Measurements from ENCODE around the gene FOSL1. TPM values are rescaled to one million over a fixed set of nuclear protein-coding genes. Genes with fewer than 3 reads are reported as not detected.

Gene FOSL1
- total and polyA plus RNA-seq, 4 donors: 0.17 to 0.20 TPM; not detected in 2

GRCh38 chr11:65888163-65888814, 11.9 kb downstream of the FOSL1 start, which contains the start of gene FIBP:
TSS of gene FIBP (minus strand) at chr11:65888471. CDS start at chr11:65888418, 53 bp downstream.
- Histone ChIP-seq H3K9ac (ENCODE audit: low read depth in 1 of 2, low read length in 2 of 2) (peak within 1 kb of the TSS; percentile 72 to 76), H3K27ac (ENCODE audit: low read depth in 1 of 2, low read length in 2 of 2) (peak within 1 kb of the TSS; percentile 83 to 89), H3K4me1 (ENCODE audit: control insufficient read depth in 4 of 4, insufficient read depth in 4 of 4, low read length in 3 of 4) (peaks cover 10 to 51% (median 30%) of the 10 kb centered on the region in 4 donors), H3K36me3 (ENCODE audit: control insufficient read depth in 4 of 4, insufficient read depth in 3 of 4, low read depth in 1 of 4, low read length in 3 of 4) (peaks cover 0 to 8% (median 2%) of the 10 kb centered on the region in 4 donors), H3K9me3 (ENCODE audit: control insufficient read depth in 4 of 4, low read length in 3 of 4) (no peaks in the 10 kb centered on the region), H3K4me3 (ENCODE audit: low read depth in 1 of 3, low read length in 3 of 3) (peak within 1 kb of the TSS; percentile 62 to 94 (median 93)), H3K27me3 (ENCODE audit: control insufficient read depth in 4 of 4, insufficient read depth in 4 of 4, low read length in 3 of 4) (no peaks in the 10 kb centered on the region)
- peak; percentile 97 for DNase-seq (ENCODE audit: low spot score)
- TF ChIP-seq RAD21 (IDR thresholded peaks at IDR 0.05): peak; percentile 61 to 72
- TF ChIP-seq RXRA (IDR thresholded peaks at IDR 0.05): peak in 1 of 2 donors; percentile 32
- TF ChIP-seq YY1 (IDR thresholded peaks at IDR 0.05): peak; percentile 70
- TF ChIP-seq SP1 (IDR thresholded peaks at IDR 0.05): peak; percentile 57
- no peak for TF ChIP-seq JUND (IDR thresholded peaks at IDR 0.05)
- TF ChIP-seq, protein P1, sequence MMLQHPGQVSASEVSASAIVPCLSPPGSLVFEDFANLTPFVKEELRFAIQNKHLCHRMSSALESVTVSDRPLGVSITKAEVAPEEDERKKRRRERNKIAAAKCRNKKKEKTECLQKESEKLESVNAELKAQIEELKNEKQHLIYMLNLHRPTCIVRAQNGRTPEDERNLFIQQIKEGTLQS (IDR thresholded peaks at IDR 0.05): no peak
- TF ChIP-seq TAF1 (conservative IDR thresholded peaks at IDR 0.05): no peak
- peak; percentile 90 to 98 for TF ChIP-seq GABPA (IDR thresholded peaks at IDR 0.05 in 1 of 2, conservative IDR thresholded peaks at IDR 0.05 in 1 of 2)
- TF ChIP-seq FOXA1 (IDR thresholded peaks at IDR 0.05): no peak
- TF ChIP-seq MAX (IDR thresholded peaks at IDR 0.05): no peak
- TF ChIP-seq HNF4G (IDR thresholded peaks at IDR 0.05): no peak
- no peak for TF ChIP-seq NR2F2 (IDR thresholded peaks at IDR 0.05)
- TF ChIP-seq FOXA2 (IDR thresholded peaks at IDR 0.05): no peak
- TF ChIP-seq, protein P2, sequence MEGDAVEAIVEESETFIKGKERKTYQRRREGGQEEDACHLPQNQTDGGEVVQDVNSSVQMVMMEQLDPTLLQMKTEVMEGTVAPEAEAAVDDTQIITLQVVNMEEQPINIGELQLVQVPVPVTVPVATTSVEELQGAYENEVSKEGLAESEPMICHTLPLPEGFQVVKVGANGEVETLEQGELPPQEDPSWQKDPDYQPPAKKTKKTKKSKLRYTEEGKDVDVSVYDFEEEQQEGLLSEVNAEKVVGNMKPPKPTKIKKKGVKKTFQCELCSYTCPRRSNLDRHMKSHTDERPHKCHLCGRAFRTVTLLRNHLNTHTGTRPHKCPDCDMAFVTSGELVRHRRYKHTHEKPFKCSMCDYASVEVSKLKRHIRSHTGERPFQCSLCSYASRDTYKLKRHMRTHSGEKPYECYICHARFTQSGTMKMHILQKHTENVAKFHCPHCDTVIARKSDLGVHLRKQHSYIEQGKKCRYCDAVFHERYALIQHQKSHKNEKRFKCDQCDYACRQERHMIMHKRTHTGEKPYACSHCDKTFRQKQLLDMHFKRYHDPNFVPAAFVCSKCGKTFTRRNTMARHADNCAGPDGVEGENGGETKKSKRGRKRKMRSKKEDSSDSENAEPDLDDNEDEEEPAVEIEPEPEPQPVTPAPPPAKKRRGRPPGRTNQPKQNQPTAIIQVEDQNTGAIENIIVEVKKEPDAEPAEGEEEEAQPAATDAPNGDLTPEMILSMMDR (IDR thresholded peaks at IDR 0.05; ENCODE audit: low read depth, low read length, missing input control): peak; percentile 76
- TF ChIP-seq, protein P3, sequence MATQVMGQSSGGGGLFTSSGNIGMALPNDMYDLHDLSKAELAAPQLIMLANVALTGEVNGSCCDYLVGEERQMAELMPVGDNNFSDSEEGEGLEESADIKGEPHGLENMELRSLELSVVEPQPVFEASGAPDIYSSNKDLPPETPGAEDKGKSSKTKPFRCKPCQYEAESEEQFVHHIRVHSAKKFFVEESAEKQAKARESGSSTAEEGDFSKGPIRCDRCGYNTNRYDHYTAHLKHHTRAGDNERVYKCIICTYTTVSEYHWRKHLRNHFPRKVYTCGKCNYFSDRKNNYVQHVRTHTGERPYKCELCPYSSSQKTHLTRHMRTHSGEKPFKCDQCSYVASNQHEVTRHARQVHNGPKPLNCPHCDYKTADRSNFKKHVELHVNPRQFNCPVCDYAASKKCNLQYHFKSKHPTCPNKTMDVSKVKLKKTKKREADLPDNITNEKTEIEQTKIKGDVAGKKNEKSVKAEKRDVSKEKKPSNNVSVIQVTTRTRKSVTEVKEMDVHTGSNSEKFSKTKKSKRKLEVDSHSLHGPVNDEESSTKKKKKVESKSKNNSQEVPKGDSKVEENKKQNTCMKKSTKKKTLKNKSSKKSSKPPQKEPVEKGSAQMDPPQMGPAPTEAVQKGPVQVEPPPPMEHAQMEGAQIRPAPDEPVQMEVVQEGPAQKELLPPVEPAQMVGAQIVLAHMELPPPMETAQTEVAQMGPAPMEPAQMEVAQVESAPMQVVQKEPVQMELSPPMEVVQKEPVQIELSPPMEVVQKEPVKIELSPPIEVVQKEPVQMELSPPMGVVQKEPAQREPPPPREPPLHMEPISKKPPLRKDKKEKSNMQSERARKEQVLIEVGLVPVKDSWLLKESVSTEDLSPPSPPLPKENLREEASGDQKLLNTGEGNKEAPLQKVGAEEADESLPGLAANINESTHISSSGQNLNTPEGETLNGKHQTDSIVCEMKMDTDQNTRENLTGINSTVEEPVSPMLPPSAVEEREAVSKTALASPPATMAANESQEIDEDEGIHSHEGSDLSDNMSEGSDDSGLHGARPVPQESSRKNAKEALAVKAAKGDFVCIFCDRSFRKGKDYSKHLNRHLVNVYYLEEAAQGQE (IDR thresholded peaks at IDR 0.05): peak; percentile 47
- peak in 1 of 2 donors; percentile 74 for TF ChIP-seq EGR1 (IDR thresholded peaks at IDR 0.05; ENCODE audit: low read depth in 2 of 2)
- no peak for TF ChIP-seq HNF4A (conservative IDR thresholded peaks at IDR 0.05)
- no peak for TF ChIP-seq ZBTB33 (IDR thresholded peaks at IDR 0.05)
- WGBS: under 1% methylated on average over 57 of the region's 57 CpGs

Data from liver (tissue), 9 donors.